Measurements from ENCODE around the gene SOST.

SOST gene

DNA sequence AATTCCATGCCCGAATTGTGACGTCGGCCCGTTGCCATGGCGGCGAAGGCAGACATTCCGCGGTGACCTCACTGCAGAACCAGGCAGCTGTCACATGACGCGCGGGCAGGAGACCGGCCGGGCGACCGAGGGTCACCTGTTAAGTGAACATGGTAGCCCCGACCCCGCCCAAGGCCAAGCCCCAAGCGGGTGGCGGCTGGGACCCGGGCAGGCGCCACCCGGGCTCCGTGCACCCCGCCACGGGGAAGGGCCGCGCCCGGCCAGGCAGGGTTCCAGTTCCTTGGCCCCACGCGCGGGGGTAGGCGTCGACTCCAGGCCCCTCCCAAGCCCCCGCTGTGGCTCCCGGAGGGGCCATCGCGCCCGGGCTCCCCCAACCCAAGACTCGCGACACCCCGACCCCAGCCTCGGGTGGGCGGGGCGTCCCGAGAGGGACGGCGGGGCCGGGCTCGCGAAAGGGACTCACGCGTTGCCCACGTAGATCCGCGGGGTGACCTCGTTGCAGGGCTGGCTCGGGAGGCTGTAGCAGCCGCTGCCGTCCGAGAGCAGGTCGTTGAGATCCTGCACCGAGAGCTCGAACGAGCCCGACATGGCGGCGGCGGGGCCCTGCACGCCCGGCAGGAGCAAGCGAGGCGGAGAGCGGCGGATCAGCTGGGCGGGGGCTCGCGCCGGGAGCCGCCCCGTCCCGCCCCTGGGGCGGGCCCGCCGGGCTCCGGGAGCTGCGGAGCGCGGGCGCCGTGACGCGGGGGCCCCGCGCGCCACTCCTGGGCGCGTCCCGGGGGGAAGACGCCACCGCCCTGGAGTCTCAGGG lies 19.9 kb upstream of the SOST start, which contains the start of gene DUSP3:
Gene DUSP3, minus strand, starts transcription at position 641 of the 808 bp plus-strand sequence. Its CDS starts 53 bp downstream, at position 588.
- Histone ChIP-seq H3K4me1 (ENCODE audit: control insufficient read depth, insufficient read depth, low read length, poor library complexity, severe bottlenecking) (peaks cover 14% of the 10 kb centered on the region), H3K4me3 (ENCODE audit: insufficient read depth, low read depth, low read length, poor library complexity, severe bottlenecking) (peak within 1 kb of the TSS; percentile 84)
- DNase-seq, result peak; percentile 43 to 64 (median 59)

GRCh38 chr17:43774304-43775250 lies 16.0 kb upstream of the SOST start:
- Histone ChIP-seq H3K4me1 (ENCODE audit: control insufficient read depth, insufficient read depth, low read length, poor library complexity, severe bottlenecking) (peaks cover 12% of the 10 kb centered on the region), H3K27me3 (replicated peaks; ENCODE audit: control insufficient read depth, insufficient read depth, low read length, poor library complexity, severe bottlenecking) (no peaks in the 10 kb centered on the region), H3K9me3 (ENCODE audit: control insufficient read depth, low read length) (no peaks in the 10 kb centered on the region), H3K36me3 (ENCODE audit: control insufficient read depth, insufficient read depth, low read length) (peaks cover 25% of the 10 kb centered on the region), H3K4me3 (ENCODE audit: insufficient read depth, low read depth, low read length, poor library complexity, severe bottlenecking) (no peak overlapping the region), H3K27ac (ENCODE audit: insufficient read depth, low read length, poor library complexity, severe bottlenecking) (no peak overlapping the region)
- DNase-seq, result no peak

More for the DNA sequence above, 19.9 kb upstream of the SOST start, which contains the start of gene DUSP3:
- Histone ChIP-seq H3K27me3 (replicated peaks; ENCODE audit: control insufficient read depth, insufficient read depth, low read length, poor library complexity, severe bottlenecking) (no peaks in the 10 kb centered on the region), H3K27ac (ENCODE audit: insufficient read depth, low read length, poor library complexity, severe bottlenecking) (peak within 1 kb of the TSS; percentile 71), H3K9me3 (ENCODE audit: control insufficient read depth, low read length) (no peaks in the 10 kb centered on the region), H3K36me3 (ENCODE audit: control insufficient read depth, insufficient read depth, low read length) (peaks cover 6% of the 10 kb centered on the region)

DNA sequence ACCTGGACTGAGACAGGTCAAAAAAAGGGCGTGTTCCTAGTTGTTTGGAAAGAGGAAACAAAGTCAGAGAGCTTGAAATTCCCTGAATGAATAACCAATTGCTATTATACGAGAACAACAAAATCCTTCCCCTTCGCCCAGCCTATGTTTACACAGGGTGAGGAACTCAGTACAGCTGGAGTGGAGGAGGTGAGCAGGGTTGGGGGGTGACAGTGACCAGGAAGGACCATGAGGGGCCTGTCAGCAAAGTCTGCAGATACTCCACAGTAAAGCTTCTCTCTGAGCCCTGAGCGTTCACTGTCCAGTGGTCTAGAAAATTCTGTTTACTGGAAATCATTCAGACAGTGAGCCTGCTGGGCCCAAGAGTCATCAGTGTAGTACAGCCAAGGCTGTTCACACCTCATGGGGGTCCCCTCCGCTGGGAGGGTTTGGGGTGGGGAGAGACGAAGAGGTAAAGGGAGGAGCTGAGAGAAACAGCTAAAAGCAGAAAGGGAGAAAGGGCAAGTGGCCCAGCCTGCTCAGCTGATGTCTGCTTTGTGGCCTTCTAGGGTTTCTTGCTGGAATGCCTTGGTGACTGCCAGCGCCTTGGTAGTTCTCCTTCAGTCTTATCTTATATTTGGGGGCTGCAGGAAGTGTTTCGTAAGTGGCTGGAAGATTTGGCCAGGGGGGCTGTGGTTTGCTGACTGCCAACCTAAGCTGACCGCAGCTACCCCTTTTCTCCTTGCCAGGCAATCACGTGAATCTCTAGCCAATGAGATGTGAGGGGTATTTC lies 14.5 kb upstream of the SOST start:
- peaks cover 30% of the 10 kb centered on the region for H3K36me3 ChIP-seq (ENCODE audit: control insufficient read depth, insufficient read depth, low read length)
- H3K4me3 ChIP-seq (ENCODE audit: insufficient read depth, low read depth, low read length, poor library complexity, severe bottlenecking), result no peak overlapping the region
- no peaks in the 10 kb centered on the region for H3K9me3 ChIP-seq (ENCODE audit: control insufficient read depth, low read length)
- no peak for DNase-seq
- no peaks in the 10 kb centered on the region for H3K27me3 ChIP-seq (replicated peaks; ENCODE audit: control insufficient read depth, insufficient read depth, low read length, poor library complexity, severe bottlenecking)
- no peak overlapping the region for H3K27ac ChIP-seq (ENCODE audit: insufficient read depth, low read length, poor library complexity, severe bottlenecking)
- H3K4me1 ChIP-seq (ENCODE audit: control insufficient read depth, insufficient read depth, low read length, poor library complexity, severe bottlenecking), result peaks cover 3% of the 10 kb centered on the region

GRCh38 chr17:43771463-43771862 lies 12.9 kb upstream of the SOST start:
- H3K36me3 ChIP-seq (ENCODE audit: control insufficient read depth, insufficient read depth, low read length), result peaks cover 30% of the 10 kb centered on the region
- DNase-seq, result no peak

DNA sequence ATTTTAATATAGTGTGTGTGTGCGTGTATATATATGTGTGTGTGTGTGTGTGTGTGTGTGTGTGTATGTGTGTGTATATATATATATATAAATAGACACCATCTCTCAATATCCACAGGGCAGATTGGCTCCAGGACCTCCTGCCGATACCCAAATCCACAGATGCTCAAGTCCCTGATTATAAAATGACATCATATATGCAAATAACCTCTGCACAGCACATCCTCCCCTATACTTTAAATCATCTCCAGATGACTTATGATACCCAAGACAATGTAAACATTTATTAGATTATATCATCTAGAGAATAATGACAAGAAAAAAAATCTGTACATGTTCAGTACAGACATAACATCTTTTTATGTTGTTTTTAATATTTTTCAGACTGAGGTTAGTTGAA lies 12.4 kb upstream of the SOST start:
- Histone ChIP-seq H3K36me3 (ENCODE audit: control insufficient read depth, insufficient read depth, low read length) (peaks cover 30% of the 10 kb centered on the region), H3K27me3 (replicated peaks; ENCODE audit: control insufficient read depth, insufficient read depth, low read length, poor library complexity, severe bottlenecking) (no peaks in the 10 kb centered on the region), H3K4me3 (ENCODE audit: insufficient read depth, low read depth, low read length, poor library complexity, severe bottlenecking) (no peak overlapping the region)

More at GRCh38 chr17:43771463-43771862, 12.9 kb upstream of the SOST start:
- H3K9me3 ChIP-seq (ENCODE audit: control insufficient read depth, low read length), result no peaks in the 10 kb centered on the region
- no peak overlapping the region for H3K4me3 ChIP-seq (ENCODE audit: insufficient read depth, low read depth, low read length, poor library complexity, severe bottlenecking)
- H3K27ac ChIP-seq (ENCODE audit: insufficient read depth, low read length, poor library complexity, severe bottlenecking), result no peak overlapping the region
- no peaks in the 10 kb centered on the region for H3K4me1 ChIP-seq (ENCODE audit: control insufficient read depth, insufficient read depth, low read length, poor library complexity, severe bottlenecking)
- no peaks in the 10 kb centered on the region for H3K27me3 ChIP-seq (replicated peaks; ENCODE audit: control insufficient read depth, insufficient read depth, low read length, poor library complexity, severe bottlenecking)

GRCh38 chr17:43769859-43770258 lies 11.3 kb upstream of the SOST start:
- no peak for DNase-seq
- no peaks in the 10 kb centered on the region for H3K9me3 ChIP-seq (ENCODE audit: control insufficient read depth, low read length)
- H3K36me3 ChIP-seq (ENCODE audit: control insufficient read depth, insufficient read depth, low read length), result peaks cover 30% of the 10 kb centered on the region
- no peaks in the 10 kb centered on the region for H3K27me3 ChIP-seq (replicated peaks; ENCODE audit: control insufficient read depth, insufficient read depth, low read length, poor library complexity, severe bottlenecking)
- no peaks in the 10 kb centered on the region for H3K4me1 ChIP-seq (ENCODE audit: control insufficient read depth, insufficient read depth, low read length, poor library complexity, severe bottlenecking)
- H3K27ac ChIP-seq (ENCODE audit: insufficient read depth, low read length, poor library complexity, severe bottlenecking), result no peak overlapping the region
- H3K4me3 ChIP-seq (ENCODE audit: insufficient read depth, low read depth, low read length, poor library complexity, severe bottlenecking), result no peak overlapping the region

More for the DNA sequence above, 12.4 kb upstream of the SOST start:
- no peak for DNase-seq
- Histone ChIP-seq H3K4me1 (ENCODE audit: control insufficient read depth, insufficient read depth, low read length, poor library complexity, severe bottlenecking) (no peaks in the 10 kb centered on the region), H3K27ac (ENCODE audit: insufficient read depth, low read length, poor library complexity, severe bottlenecking) (no peak overlapping the region), H3K9me3 (ENCODE audit: control insufficient read depth, low read length) (no peaks in the 10 kb centered on the region)

- no peak for DNase-seq
- no peak overlapping the region for H3K27ac ChIP-seq (ENCODE audit: insufficient read depth, low read length, poor library complexity, severe bottlenecking)
- H3K4me1 ChIP-seq (ENCODE audit: control insufficient read depth, insufficient read depth, low read length, poor library complexity, severe bottlenecking), result no peaks in the 10 kb centered on the region
- no peak overlapping the region for H3K4me3 ChIP-seq (ENCODE audit: insufficient read depth, low read depth, low read length, poor library complexity, severe bottlenecking)
- H3K9me3 ChIP-seq (ENCODE audit: control insufficient read depth, low read length), result no peaks in the 10 kb centered on the region
- H3K36me3 ChIP-seq (ENCODE audit: control insufficient read depth, insufficient read depth, low read length), result peaks cover 28% of the 10 kb centered on the region
- no peaks in the 10 kb centered on the region for H3K27me3 ChIP-seq (replicated peaks; ENCODE audit: control insufficient read depth, insufficient read depth, low read length, poor library complexity, severe bottlenecking)
Measured at GRCh38 chr17:43769426-43769825, 10.8 kb upstream of the SOST start.

GRCh38 chr17:43768943-43769342 lies 10.4 kb upstream of the SOST start:
- H3K4me3 ChIP-seq (ENCODE audit: insufficient read depth, low read depth, low read length, poor library complexity, severe bottlenecking), result no peak overlapping the region
- H3K36me3 ChIP-seq (ENCODE audit: control insufficient read depth, insufficient read depth, low read length), result peaks cover 24% of the 10 kb centered on the region

DNA sequence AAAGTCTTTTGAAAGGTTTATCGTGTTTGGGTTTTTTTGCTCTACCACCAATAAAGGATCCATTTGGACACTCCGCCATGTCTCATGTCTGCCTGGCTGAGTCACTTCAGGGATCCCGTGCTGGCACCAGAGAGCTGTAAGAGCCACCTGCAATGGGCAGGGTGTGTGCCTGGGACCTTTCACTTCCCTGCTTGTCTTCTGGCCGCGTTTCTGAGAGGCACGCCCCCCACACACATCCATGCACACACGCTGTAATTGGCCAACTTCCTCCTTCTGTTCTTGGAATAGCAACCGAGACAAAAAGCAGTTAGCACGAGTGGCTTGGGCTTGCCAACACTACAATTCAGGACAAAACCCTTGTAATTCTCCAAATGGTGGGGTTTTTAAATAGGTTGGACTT lies 9.8 kb upstream of the SOST start:
- H3K4me1 ChIP-seq (ENCODE audit: control insufficient read depth, insufficient read depth, low read length, poor library complexity, severe bottlenecking), result no peaks in the 10 kb centered on the region
- no peak overlapping the region for H3K4me3 ChIP-seq (ENCODE audit: insufficient read depth, low read depth, low read length, poor library complexity, severe bottlenecking)
- no peak overlapping the region for H3K27ac ChIP-seq (ENCODE audit: insufficient read depth, low read length, poor library complexity, severe bottlenecking)
- H3K36me3 ChIP-seq (ENCODE audit: control insufficient read depth, insufficient read depth, low read length), result peaks cover 23% of the 10 kb centered on the region
- H3K27me3 ChIP-seq (replicated peaks; ENCODE audit: control insufficient read depth, insufficient read depth, low read length, poor library complexity, severe bottlenecking), result no peaks in the 10 kb centered on the region
- no peaks in the 10 kb centered on the region for H3K9me3 ChIP-seq (ENCODE audit: control insufficient read depth, low read length)
- no peak for DNase-seq

More at GRCh38 chr17:43768943-43769342, 10.4 kb upstream of the SOST start:
- H3K27me3 ChIP-seq (replicated peaks; ENCODE audit: control insufficient read depth, insufficient read depth, low read length, poor library complexity, severe bottlenecking), result no peaks in the 10 kb centered on the region
- no peak overlapping the region for H3K27ac ChIP-seq (ENCODE audit: insufficient read depth, low read length, poor library complexity, severe bottlenecking)
- no peak for DNase-seq
- no peaks in the 10 kb centered on the region for H3K4me1 ChIP-seq (ENCODE audit: control insufficient read depth, insufficient read depth, low read length, poor library complexity, severe bottlenecking)
- no peaks in the 10 kb centered on the region for H3K9me3 ChIP-seq (ENCODE audit: control insufficient read depth, low read length)

Data from effector memory CD4-positive, alpha-beta T cell (primary cell).